Measurements from ENCODE around the gene ARHGDIA.

The ARHGDIA gene

GRCh38 chr17:81905993-81906392, 34.9 kb upstream of the ARHGDIA start:
- DNase-seq (ENCODE audit: low spot score), result no peak

GRCh38 chr17:81905424-81905875, 34.3 kb upstream of the ARHGDIA start:
- DNase-seq (ENCODE audit: low spot score), result no peak

- DNase-seq (ENCODE audit: low spot score), result no peak
These were observed 33.7 kb upstream of the ARHGDIA start for GRCh38 chr17:81904600-81905423.

- DNase-seq (ENCODE audit: low spot score), result no peak
These were observed 32.9 kb upstream of the ARHGDIA start for GRCh38 chr17:81903896-81904599.

- no peak for DNase-seq (ENCODE audit: low spot score)
These were observed 32.3 kb upstream of the ARHGDIA start for GRCh38 chr17:81903415-81903831.

- no peak for DNase-seq (ENCODE audit: low spot score)
These were observed 31.7 kb upstream of the ARHGDIA start for GRCh38 chr17:81902653-81903414.

- DNase-seq (ENCODE audit: low spot score), result no peak
These were observed 31.0 kb upstream of the ARHGDIA start, which contains the start of gene NPB for GRCh38 chr17:81902023-81902652. Gene NPB (plus strand): TSS chr17:81902238. CDS start chr17:81902278, 40 bp downstream.

GRCh38 chr17:81901167-81902022, 30.3 kb upstream of the ARHGDIA start:
- DNase-seq (ENCODE audit: low spot score), result no peak

- no peak for DNase-seq (ENCODE audit: low spot score)
These were observed 29.2 kb upstream of the ARHGDIA start for GRCh38 chr17:81900181-81900820.

- no peak for DNase-seq (ENCODE audit: low spot score)
These were observed 28.5 kb upstream of the ARHGDIA start for GRCh38 chr17:81899514-81900166.

GRCh38 chr17:81898885-81899284, 27.7 kb upstream of the ARHGDIA start:
- no peak for DNase-seq (ENCODE audit: low spot score)

- DNase-seq (ENCODE audit: low spot score), result no peak
These were observed 27.1 kb upstream of the ARHGDIA start for GRCh38 chr17:81898029-81898866.

GRCh38 chr17:81895400-81895799, 24.3 kb upstream of the ARHGDIA start:
- no peak for DNase-seq (ENCODE audit: low spot score)

GRCh38 chr17:81891303-81891552, 20.1 kb upstream of the ARHGDIA start:
- no peak for DNase-seq (ENCODE audit: low spot score)

GRCh38 chr17:81890447-81891302, 19.5 kb upstream of the ARHGDIA start:
- no peak for DNase-seq (ENCODE audit: low spot score)

- DNase-seq (ENCODE audit: low spot score), result no peak
These were observed 18.5 kb upstream of the ARHGDIA start for GRCh38 chr17:81889602-81890001.

GRCh38 chr17:81888988-81889595, 18.0 kb upstream of the ARHGDIA start:
- no peak for DNase-seq (ENCODE audit: low spot score)

All from SW480 (cell line).